Endothelial cell of umbilical vein (primary cell): ENCODE results near the gene ADGRG1. TPM values are rescaled to one million over a fixed set of nuclear protein-coding genes. Genes with fewer than 3 reads are reported as not detected.

Source experiments
- BruUV-seq: library from RNA; stranded (reverse); fragments of 400-500 nt; replicated peaks from 2 replicates; lab custom pipeline; 2021; lab: Mats Ljungman, UMichigan
- CTCF ChIA-PET: fragments of 300-600, 350-600 bp; sonication (Branson Sonifier 250); formaldehyde crosslinking; loops from one replicate; lab custom pipeline; 2021; ENCODE audit warnings: antibody characterized with exemption, inconsistent platforms; lab: Charles Lee
- POLR2A ChIA-PET: fragments of 300-600, 350-600 bp; sonication (Branson Sonifier 250); formaldehyde crosslinking; loops from one replicate; lab custom pipeline; 2021; ENCODE audit warnings: antibody characterized with exemption, inconsistent platforms; lab: Charles Lee
- DNase-seq: peaks from one replicate; pipeline ENCODE4 v3.0.0-alpha.2; 2011; ENCODE audit warnings: low read depth, low spot score
- FAIRE-seq: peaks from 2 replicates; lab custom pipeline; 2011; peaks lifted over from hg19 to GRCh38; lab: Jason Lieb, UNC
- H2AFZ ChIP-seq: 2 replicates; pipeline ENCODE4 v1.6.0; 2012; ENCODE audit warnings: low read depth, low read length, control low read depth, inconsistent platforms
- H3K27ac ChIP-seq: 2 replicates; pipeline ENCODE4 v1.5.1; 2011; ENCODE audit warnings: low read depth, mild to moderate bottlenecking, control low read depth, low read length, moderate library complexity; ENCODE audit not compliant: insufficient read depth
- H3K27me3 ChIP-seq, 2 experiments: 2 replicates each; pipeline versions ENCODE4 v1.6.0 to v1.6.1; 2011; ENCODE audit warnings: low read length in 2 of 2, mixed read lengths in 1 of 2; ENCODE audit not compliant: control insufficient read depth in 2 of 2, insufficient read depth in 2 of 2
- H3K36me3 ChIP-seq, 2 experiments: 2 replicates in 1 of 2; 3 replicates in 1 of 2; pipeline ENCODE4 v1.5.1; 2011; ENCODE audit warnings: low read length in 2 of 2, mild to moderate bottlenecking in 1 of 2, moderate library complexity in 1 of 2; ENCODE audit not compliant: control insufficient read depth in 2 of 2, insufficient read depth in 2 of 2; ENCODE audit errors: extremely low read depth in 1 of 2
- H3K4me1 ChIP-seq: 3 replicates; pipeline ENCODE4 v1.5.1; 2011; ENCODE audit warnings: mild to moderate bottlenecking, low read length; ENCODE audit not compliant: control insufficient read depth, insufficient read depth; ENCODE audit errors: extremely low read depth
- H3K4me2 ChIP-seq: 2 replicates; pipeline ENCODE4 v1.6.1; 2011; ENCODE audit warnings: low read length, control low read depth, mixed read lengths; ENCODE audit not compliant: insufficient read depth
- H3K4me3 ChIP-seq, 3 experiments: fragments of 200-600 bp in 1 of 3; sonication (generic), shearing (Covaris generic) in 1 of 3; replicated peaks in 1 of 3; 2 replicates each; pipeline ENCODE4 v1.5.1; 2011 to 2016; ENCODE audit warnings: control low read depth in 3 of 3, low read length in 3 of 3, mild to moderate bottlenecking in 2 of 3, inconsistent platforms in 1 of 3, low read depth in 1 of 3, moderate library complexity in 1 of 3; ENCODE audit not compliant: insufficient read depth in 1 of 3
- H3K79me2 ChIP-seq: 2 replicates; pipeline ENCODE4 v1.6.0; 2012; ENCODE audit warnings: low read length, inconsistent platforms; ENCODE audit not compliant: control insufficient read depth, insufficient read depth
- H3K9ac ChIP-seq: replicated peaks from 2 replicates; pipeline ENCODE3; 2011; ENCODE audit warnings: low read length, control low read depth; ENCODE audit not compliant: insufficient read depth; ENCODE audit errors: extremely low read depth
- H3K9me1 ChIP-seq: replicated peaks from 3 replicates; pipeline ENCODE4 v1.6.0; 2011; ENCODE audit warnings: mild to moderate bottlenecking, low read length; ENCODE audit not compliant: control insufficient read depth, insufficient read depth; ENCODE audit errors: extremely low read depth
- H3K9me3 ChIP-seq: replicated peaks from 2 replicates; pipeline ENCODE4 v1.5.1; 2012; ENCODE audit warnings: low read length, inconsistent platforms; ENCODE audit not compliant: control insufficient read depth, insufficient read depth
- H4K20me1 ChIP-seq: replicated peaks from 2 replicates; pipeline ENCODE3; 2011; ENCODE audit warnings: mild to moderate bottlenecking, low read length; ENCODE audit not compliant: control insufficient read depth, insufficient read depth; ENCODE audit errors: extremely low read depth
- CTCF ChIP-seq, 2 donors: IDR thresholded peaks; 1 replicate in 1 of 2; 2 replicates in 1 of 2; pipeline ENCODE4 v1.5.1; 2011; ENCODE audit warnings: low read length in 2 of 2, mild to moderate bottlenecking in 2 of 2, moderate library complexity in 2 of 2, control low read depth in 1 of 2, inconsistent platforms in 1 of 2, low read depth in 1 of 2; ENCODE audit not compliant: insufficient read depth in 1 of 2; ENCODE audit errors: extremely low read depth in 1 of 2
- EZH2 ChIP-seq: IDR thresholded peaks from 2 replicates; pipeline ENCODE4 v1.6.1; 2012; ENCODE audit warnings: borderline replicate concordance, low read depth, mild to moderate bottlenecking, moderate library complexity, low read length, inconsistent platforms; ENCODE audit not compliant: severe bottlenecking
- FOS ChIP-seq: IDR thresholded peaks from 2 replicates; pipeline ENCODE4 v1.6.1; 2011; ENCODE audit warnings: mild to moderate bottlenecking, low read length, moderate library complexity, borderline replicate concordance; ENCODE audit not compliant: insufficient read depth
- GATA2 ChIP-seq: IDR thresholded peaks from 2 replicates; pipeline ENCODE4 v1.7.0; 2011; ENCODE audit warnings: low read depth, mild to moderate bottlenecking, moderate library complexity, mixed read lengths, low read length; ENCODE audit not compliant: insufficient read length, insufficient read depth
- JUN ChIP-seq: IDR thresholded peaks from 2 replicates; pipeline ENCODE4 v1.6.1; 2011; ENCODE audit warnings: borderline replicate concordance, low read depth; ENCODE audit not compliant: insufficient read length, insufficient read depth
- MAX ChIP-seq: IDR thresholded peaks from 2 replicates; pipeline ENCODE4 v1.6.1; 2011; ENCODE audit not compliant: insufficient read depth, insufficient read length
- MYC ChIP-seq: IDR thresholded peaks from one replicate; pipeline ENCODE4 v1.6.1; 2011; ENCODE audit warnings: mild to moderate bottlenecking, low read depth, low read length
- POLR2A ChIP-seq: IDR thresholded peaks from 2 replicates; pipeline ENCODE4 v1.6.1; 2012; ENCODE audit warnings: low read depth, mild to moderate bottlenecking, control low read depth, low read length
- POLR2AphosphoS5 ChIP-seq: IDR thresholded peaks from 2 replicates; pipeline ENCODE4 v1.6.1; 2012; ENCODE audit warnings: low read depth, mild to moderate bottlenecking, control low read depth, low read length, moderate library complexity; ENCODE audit not compliant: insufficient read depth
- dilution Hi-C: fragments of 300-500 bp; cut with MboI; formaldehyde crosslinking; loops from one replicate; pipeline ENCODE4 v1.15.0; 2019; ENCODE audit warnings: low sequenced_read_pairs; ENCODE audit not compliant: extremely low pct_ligation_motif_present
- intact Hi-C: fragments of 100-400 bp; cut with micrococcal nuclease; formaldehyde crosslinking; loops from one replicate; pipeline ENCODE4 v1.10.0; 2022
- polyA plus RNA-seq, 4 experiments: library from polyadenylated mRNA; depleted of rRNA in 3 of 4; stranded (reverse) in 3 of 4; unstranded in 1 of 4; fragments of >200 nt; gene quantifications; 2 replicates each; pipeline versions ENCODE4 v1.2.1 to v1.2.3, GENCODE V29; 2011 to 2012; ENCODE audit warnings: missing spikeins in 1 of 4
- total RNA-seq: library from RNA; stranded (reverse); gene quantifications from 2 replicates; pipeline ENCODE4 v1.2.3, GENCODE V29; 2021

Gene ADGRG1
- total and polyA plus RNA-seq, 2 donors (not counting 3 experiments of a cell fraction or from before 2014, with no cell fraction given) = 45.6 to 92.5 TPM

GRCh38 chr16:57588831-57589230 lies 39.6 kb upstream of the ADGRG1 start:
- Histone ChIP-seq H3K4me3 (no peak overlapping the region), H3K9ac (no peak overlapping the region), H3K36me3 (no peaks in the 10 kb centered on the region), H3K79me2 (no peaks in the 10 kb centered on the region), H4K20me1 (no peaks in the 10 kb centered on the region), H3K4me2 (no peak overlapping the region), H3K27me3 (no peaks in the 10 kb centered on the region), H2AFZ (no peak overlapping the region), H3K4me1 (peaks cover 12% of the 10 kb centered on the region), H3K27ac (no peak overlapping the region), H3K9me1 (no peaks in the 10 kb centered on the region), H3K9me3 (no peaks in the 10 kb centered on the region)
- intact Hi-C loops (no loop called here), dilution Hi-C loops (no loop called here)
- no TSS peak for BruUV-seq
- DNase-seq = no peak
- TF ChIP-seq JUN = no peak
- no peak for TF ChIP-seq MYC
- no peak for TF ChIP-seq POLR2AphosphoS5
- no peak for TF ChIP-seq FOS
- TF ChIP-seq POLR2A = no peak
- no peak for TF ChIP-seq MAX
- no peak for TF ChIP-seq GATA2
- TF ChIP-seq EZH2 = no peak
- TF ChIP-seq CTCF (IDR thresholded peaks at IDR 0.05; ENCODE audit: extremely low read depth in 1 of 2, insufficient read depth in 1 of 2, low read depth in 1 of 2, low read length in 2 of 2) = no peak
- no peak for FAIRE-seq
- ChIA-PET POLR2A (no interaction called here), CTCF (interaction anchor here (0.7 to 1.4 kb wide), 4 partner anchors 13 to 134 kb away, joined by 3 to 5 read pairs (median 4); partner anchors contain the start of gene ADGRG1)
